WI38 (cell line): ENCODE measurements around the gene TNNT1.

Experiments
- H3K4me3 ChIP-seq: 2 replicates; pipeline ENCODE4 v1.5.1; 2011; ENCODE audit warnings: low read depth, mild to moderate bottlenecking, control low read depth, low read length
- TF ChIP-seq, protein P1 (sequence below): IDR thresholded peaks from 2 replicates; pipeline ENCODE4 v1.5.1; 2012; ENCODE audit warnings: low read depth, mild to moderate bottlenecking, control low read depth, low read length

The TNNT1 gene

DNA sequence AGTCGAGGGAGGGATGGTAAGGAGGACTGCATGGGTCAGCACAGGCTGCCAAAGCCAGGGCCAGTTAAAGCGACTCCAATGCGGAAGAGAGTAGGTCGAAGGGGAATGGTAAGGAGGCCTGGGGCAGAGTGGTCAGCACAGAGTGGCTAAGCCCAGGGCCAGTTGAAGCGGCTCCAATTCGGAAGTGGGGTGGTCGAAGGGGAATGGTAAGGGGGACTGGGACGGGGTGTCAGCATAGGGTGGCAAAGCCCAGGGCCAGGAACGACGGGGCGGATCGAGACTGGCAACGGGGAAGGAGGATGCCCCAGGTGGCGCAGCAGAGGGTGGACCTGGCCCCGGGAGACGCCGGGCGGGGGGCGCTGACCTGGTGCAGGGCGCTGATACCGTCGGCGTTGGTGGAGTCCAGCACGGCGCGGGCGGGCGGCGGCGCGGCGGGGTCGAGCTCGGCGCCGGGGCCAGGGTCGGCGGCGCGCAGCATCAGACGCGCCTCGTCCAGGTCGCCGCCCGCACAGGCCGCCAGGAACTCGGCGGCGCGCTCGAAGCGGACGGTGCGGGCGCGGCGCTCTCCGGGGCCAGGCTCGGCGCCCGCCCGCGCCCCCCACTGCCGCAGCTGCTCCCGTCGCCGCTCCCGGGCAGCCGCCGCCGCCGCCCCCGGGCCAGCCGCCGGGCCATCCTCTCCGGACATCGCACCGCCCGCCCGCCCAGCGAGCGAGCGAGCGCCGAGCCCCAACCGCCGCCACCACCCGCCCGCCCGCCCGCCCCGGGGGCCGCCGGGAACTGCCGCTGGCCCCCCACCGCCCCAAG lies 31.9 kb downstream of the TNNT1 start, which contains the start of gene PPP1R12C:
Gene PPP1R12C (minus strand): TSS at position 779 of the 804 bp plus-strand sequence. CDS start 94 bp downstream, at position 685.
- TF ChIP-seq, protein P1, sequence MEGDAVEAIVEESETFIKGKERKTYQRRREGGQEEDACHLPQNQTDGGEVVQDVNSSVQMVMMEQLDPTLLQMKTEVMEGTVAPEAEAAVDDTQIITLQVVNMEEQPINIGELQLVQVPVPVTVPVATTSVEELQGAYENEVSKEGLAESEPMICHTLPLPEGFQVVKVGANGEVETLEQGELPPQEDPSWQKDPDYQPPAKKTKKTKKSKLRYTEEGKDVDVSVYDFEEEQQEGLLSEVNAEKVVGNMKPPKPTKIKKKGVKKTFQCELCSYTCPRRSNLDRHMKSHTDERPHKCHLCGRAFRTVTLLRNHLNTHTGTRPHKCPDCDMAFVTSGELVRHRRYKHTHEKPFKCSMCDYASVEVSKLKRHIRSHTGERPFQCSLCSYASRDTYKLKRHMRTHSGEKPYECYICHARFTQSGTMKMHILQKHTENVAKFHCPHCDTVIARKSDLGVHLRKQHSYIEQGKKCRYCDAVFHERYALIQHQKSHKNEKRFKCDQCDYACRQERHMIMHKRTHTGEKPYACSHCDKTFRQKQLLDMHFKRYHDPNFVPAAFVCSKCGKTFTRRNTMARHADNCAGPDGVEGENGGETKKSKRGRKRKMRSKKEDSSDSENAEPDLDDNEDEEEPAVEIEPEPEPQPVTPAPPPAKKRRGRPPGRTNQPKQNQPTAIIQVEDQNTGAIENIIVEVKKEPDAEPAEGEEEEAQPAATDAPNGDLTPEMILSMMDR: no peak
- peak within 1 kb of the TSS; percentile 89 for H3K4me3 ChIP-seq

DNA sequence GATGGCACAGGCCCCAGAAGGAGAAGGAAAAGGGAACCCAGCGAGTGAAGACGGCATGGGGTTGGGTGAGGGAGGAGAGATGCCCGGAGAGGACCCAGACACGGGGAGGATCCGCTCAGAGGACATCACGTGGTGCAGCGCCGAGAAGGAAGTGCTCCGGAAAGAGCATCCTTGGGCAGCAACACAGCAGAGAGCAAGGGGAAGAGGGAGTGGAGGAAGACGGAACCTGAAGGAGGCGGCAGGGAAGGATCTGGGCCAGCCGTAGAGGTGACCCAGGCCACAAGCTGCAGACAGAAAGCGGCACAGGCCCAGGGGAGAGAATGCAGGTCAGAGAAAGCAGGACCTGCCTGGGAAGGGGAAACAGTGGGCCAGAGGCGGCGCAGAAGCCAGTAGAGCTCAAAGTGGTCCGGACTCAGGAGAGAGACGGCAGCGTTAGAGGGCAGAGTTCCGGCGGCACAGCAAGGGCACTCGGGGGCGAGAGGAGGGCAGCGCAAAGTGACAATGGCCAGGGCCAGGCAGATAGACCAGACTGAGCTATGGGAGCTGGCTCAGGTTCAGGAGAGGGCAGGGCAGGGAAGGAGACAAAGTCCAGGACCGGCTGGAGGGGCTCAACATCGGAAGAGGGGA lies 32.7 kb downstream of the TNNT1 start:
- peak overlapping the region; percentile 89 for H3K4me3 ChIP-seq
- TF ChIP-seq, protein P1: no peak

DNA sequence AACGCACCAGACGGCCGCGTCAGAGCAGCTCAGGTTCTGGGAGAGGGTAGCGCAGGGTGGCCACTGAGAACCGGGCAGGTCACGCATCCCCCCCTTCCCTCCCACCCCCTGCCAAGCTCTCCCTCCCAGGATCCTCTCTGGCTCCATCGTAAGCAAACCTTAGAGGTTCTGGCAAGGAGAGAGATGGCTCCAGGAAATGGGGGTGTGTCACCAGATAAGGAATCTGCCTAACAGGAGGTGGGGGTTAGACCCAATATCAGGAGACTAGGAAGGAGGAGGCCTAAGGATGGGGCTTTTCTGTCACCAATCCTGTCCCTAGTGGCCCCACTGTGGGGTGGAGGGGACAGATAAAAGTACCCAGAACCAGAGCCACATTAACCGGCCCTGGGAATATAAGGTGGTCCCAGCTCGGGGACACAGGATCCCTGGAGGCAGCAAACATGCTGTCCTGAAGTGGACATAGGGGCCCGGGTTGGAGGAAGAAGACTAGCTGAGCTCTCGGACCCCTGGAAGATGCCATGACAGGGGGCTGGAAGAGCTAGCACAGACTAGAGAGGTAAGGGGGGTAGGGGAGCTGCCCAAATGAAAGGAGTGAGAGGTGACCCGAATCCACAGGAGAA lies 33.5 kb downstream of the TNNT1 start:
- H3K4me3 ChIP-seq: peak overlapping the region; percentile 89
- TF ChIP-seq, protein P1: no peak

DNA sequence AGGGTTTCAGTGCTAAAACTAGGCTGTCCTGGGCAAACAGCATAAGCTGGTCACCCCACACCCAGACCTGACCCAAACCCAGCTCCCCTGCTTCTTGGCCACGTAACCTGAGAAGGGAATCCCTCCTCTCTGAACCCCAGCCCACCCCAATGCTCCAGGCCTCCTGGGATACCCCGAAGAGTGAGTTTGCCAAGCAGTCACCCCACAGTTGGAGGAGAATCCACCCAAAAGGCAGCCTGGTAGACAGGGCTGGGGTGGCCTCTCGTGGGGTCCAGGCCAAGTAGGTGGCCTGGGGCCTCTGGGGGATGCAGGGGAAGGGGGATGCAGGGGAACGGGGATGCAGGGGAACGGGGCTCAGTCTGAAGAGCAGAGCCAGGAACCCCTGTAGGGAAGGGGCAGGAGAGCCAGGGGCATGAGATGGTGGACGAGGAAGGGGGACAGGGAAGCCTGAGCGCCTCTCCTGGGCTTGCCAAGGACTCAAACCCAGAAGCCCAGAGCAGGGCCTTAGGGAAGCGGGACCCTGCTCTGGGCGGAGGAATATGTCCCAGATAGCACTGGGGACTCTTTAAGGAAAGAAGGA lies 34.4 kb downstream of the TNNT1 start:
- TF ChIP-seq, protein P1: no peak
- H3K4me3 ChIP-seq: no peak overlapping the region

DNA sequence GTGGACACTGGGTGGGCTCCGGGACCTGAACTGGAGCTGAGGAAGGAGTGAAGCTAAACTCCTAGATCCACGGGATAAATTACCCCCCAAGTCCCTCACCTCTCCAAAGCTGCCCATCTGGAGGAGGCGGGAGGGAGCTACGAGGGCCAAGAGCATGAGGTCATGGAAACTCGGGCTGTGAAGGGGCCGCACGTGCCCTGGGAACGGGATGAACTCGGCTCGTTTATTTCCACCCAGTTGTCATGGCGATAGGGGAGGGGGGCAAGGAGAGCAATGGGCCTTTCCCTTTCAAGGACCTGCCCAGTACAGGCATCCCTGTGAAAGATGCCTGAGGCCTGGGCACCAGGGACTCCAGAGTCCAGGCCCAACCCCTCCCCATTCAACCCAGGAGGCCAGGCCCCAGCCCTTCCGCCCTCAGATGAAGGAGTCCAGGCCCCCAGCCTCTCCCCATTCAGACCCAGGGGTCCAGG lies 35.4 kb downstream of the TNNT1 start:
- H3K4me3 ChIP-seq: no peak overlapping the region
- TF ChIP-seq, protein P1: no peak

DNA sequence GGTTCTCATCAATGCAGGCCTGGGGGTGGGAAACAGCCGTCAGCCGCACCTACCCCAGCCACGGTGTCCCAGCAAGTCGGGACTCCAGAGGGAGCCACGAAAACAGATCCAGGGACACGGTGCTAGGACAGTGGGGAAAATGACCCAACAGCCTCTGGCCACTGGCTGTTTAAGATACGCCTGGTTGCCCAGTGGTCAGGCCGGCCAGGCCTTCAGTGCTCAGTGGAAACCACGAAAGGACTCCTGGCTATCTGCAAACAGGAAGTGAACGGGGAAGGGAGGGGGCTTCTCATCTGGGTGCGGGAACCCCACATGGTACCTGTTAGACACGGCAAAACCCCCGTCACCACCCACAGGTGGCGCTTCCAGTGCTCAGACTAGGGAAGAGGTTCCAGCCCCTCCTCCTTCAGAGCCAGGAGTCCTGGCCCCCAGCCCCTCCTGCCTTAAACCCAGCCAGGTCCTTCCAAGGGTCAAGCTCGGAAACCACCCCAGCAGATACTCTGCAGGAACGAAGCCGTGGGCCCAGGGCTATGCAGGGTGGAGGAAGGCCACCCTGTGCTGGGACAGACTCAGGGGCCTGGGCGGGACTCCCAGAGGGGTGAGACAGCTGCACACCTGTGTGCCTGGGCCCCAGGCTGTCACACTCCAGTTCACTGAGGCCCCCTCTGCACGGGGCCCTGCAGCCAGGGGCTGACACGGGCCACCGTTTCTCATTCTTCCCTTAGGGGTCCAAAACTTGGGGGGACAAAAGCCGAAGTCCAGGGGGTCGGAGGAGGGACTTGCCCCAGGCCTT lies 36.0 kb downstream of the TNNT1 start:
- TF ChIP-seq, protein P1: no peak
- no peak overlapping the region for H3K4me3 ChIP-seq
